WI38 (cell line): Measurements from ENCODE around the gene CCDC107.

Source experiments
- H3K4me3 ChIP-seq: 2 replicates; pipeline ENCODE4 v1.5.1; 2011; ENCODE audit warnings: low read depth, mild to moderate bottlenecking, control low read depth, low read length
- CTCF ChIP-seq: IDR thresholded peaks from 2 replicates; pipeline ENCODE4 v1.5.1; 2012; ENCODE audit warnings: low read depth, mild to moderate bottlenecking, control low read depth, low read length

CCDC107 gene

GRCh38 chr9:35703906-35704672, 46.0 kb downstream of the CCDC107 start:
- TF ChIP-seq CTCF, result no peak
- no peak overlapping the region for H3K4me3 ChIP-seq

GRCh38 chr9:35705372-35705771, 47.3 kb downstream of the CCDC107 start:
- TF ChIP-seq CTCF, result no peak
- no peak overlapping the region for H3K4me3 ChIP-seq

- no peak for TF ChIP-seq CTCF
- no peak overlapping the region for H3K4me3 ChIP-seq
These were observed 47.8 kb downstream of the CCDC107 start for GRCh38 chr9:35705836-35706430.

- no peak overlapping the region for H3K4me3 ChIP-seq
- no peak for TF ChIP-seq CTCF
These were observed 48.9 kb downstream of the CCDC107 start for GRCh38 chr9:35706951-35707350.

GRCh38 chr9:35708146-35708545, 50.1 kb downstream of the CCDC107 start:
- H3K4me3 ChIP-seq, result no peak overlapping the region
- no peak for TF ChIP-seq CTCF

- no peak for TF ChIP-seq CTCF
- H3K4me3 ChIP-seq, result no peak overlapping the region
These were observed 52.9 kb downstream of the CCDC107 start for GRCh38 chr9:35710818-35711500.
